WI38 (cell line): ENCODE data around the gene SHANK2.

Source experiments
- H3K4me3 ChIP-seq: 2 replicates; pipeline ENCODE4 v1.5.1; 2011; ENCODE audit warnings: low read depth, mild to moderate bottlenecking, control low read depth, low read length
- TF ChIP-seq, protein P1 (sequence below): IDR thresholded peaks from 2 replicates; pipeline ENCODE4 v1.5.1; 2012; ENCODE audit warnings: low read depth, mild to moderate bottlenecking, control low read depth, low read length

Gene SHANK2

DNA sequence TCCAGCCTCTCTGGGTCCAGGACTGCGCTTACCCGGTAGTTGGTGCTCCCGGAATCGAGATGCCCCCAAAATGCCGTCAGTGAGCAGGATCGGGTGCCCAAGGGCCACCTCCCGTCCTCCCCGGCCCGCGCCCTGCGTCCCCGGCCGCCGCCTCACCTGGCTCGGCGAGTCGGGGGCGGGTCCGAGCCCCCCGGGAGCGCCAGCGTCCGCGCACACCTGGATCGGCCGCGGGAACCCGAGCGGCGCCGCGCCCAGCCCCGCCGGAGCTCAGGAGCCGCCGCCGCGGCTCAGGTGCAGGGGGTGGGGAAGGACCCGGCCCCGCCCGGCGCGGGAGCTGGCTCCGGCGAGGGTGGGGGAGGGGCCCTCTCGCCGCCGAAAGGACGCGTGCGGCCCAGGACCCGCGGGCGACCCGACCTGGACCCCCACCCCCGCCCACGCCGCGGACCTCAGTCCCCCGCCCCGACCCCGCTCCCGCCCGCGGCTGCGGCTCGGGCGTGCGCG lies at the start of gene SHANK2:
Gene SHANK2 (minus strand): TSS at position 309 of the 501 bp plus-strand sequence. CDS start 105,251 bp downstream, outside the sequence.
- peak within 1 kb of the TSS; percentile 85 for H3K4me3 ChIP-seq
- TF ChIP-seq, protein P1, sequence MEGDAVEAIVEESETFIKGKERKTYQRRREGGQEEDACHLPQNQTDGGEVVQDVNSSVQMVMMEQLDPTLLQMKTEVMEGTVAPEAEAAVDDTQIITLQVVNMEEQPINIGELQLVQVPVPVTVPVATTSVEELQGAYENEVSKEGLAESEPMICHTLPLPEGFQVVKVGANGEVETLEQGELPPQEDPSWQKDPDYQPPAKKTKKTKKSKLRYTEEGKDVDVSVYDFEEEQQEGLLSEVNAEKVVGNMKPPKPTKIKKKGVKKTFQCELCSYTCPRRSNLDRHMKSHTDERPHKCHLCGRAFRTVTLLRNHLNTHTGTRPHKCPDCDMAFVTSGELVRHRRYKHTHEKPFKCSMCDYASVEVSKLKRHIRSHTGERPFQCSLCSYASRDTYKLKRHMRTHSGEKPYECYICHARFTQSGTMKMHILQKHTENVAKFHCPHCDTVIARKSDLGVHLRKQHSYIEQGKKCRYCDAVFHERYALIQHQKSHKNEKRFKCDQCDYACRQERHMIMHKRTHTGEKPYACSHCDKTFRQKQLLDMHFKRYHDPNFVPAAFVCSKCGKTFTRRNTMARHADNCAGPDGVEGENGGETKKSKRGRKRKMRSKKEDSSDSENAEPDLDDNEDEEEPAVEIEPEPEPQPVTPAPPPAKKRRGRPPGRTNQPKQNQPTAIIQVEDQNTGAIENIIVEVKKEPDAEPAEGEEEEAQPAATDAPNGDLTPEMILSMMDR = no peak

DNA sequence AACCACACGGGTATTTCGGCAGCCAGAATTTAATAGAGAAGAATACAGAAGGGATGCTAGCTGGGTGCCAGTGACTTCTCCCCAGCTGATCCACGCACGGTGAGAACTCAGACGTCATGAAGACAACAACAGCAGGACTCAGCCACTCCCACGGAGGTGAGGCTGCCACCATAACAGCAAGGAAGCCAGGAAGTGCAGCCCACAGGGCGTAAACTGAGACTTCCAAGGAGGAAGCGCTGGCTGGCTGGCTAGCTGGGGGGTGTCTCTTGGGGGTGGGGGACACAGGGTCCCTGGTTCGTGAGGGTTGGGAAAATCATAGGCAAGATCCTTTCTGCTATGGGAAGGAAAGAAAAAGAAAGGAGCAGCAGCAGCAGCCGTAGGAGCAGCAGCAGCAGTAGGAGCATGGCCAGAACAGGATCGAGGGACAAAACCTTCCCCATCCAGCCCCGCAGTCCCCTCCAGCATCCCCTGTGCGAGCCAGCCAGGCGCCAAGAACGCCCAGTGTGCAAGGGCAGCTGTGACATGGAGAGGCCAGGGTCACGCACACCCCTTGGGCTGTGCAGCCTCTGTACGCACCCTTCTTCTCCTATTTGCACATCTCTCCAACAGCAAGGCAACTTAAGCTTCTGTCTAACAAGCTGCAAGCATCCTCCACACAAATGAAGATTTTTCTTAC lies 49.6 kb upstream of the SHANK2 start:
- TF ChIP-seq, protein P1 = no peak
- H3K4me3 ChIP-seq = no peak overlapping the region

DNA sequence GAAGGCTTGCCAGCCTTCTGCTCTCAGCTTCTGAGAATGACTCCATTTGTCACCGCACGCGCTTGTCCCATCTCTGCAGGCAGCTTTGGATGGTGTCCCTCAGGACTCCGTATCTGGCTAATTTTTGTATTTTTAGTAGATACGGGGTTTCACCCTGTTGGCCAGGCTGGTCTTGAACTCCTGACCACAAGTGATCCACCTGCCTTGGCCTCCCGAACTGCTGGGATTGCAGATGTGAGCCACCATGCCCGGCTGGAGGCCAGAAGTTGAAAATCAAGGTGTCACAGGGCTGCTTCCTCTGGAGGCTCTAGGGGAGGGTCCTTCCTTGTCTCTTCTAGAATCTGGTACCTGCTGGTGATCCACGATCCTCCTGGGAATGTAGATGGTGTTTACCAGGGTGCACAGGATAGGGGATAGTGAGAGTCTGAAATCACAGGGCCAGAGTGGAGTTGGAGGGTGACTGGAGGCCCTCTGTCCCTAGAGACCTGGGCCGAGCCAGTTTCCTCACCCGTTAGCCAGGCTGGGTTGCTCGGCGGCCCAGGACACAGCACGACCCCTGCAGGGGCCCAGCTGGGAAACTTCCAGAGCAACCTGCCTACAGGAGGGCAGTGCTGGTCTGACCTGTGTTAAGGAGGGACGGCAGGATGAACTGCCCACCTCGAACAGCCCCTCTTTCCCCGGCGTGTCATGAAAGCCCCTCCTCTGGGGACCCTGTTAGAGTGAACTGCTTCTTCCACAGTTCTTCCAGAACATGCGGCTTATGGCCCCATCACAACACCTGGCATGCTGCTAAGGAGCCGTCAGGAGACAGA lies 48.9 kb upstream of the SHANK2 start:
- TF ChIP-seq, protein P1 = no peak

DNA sequence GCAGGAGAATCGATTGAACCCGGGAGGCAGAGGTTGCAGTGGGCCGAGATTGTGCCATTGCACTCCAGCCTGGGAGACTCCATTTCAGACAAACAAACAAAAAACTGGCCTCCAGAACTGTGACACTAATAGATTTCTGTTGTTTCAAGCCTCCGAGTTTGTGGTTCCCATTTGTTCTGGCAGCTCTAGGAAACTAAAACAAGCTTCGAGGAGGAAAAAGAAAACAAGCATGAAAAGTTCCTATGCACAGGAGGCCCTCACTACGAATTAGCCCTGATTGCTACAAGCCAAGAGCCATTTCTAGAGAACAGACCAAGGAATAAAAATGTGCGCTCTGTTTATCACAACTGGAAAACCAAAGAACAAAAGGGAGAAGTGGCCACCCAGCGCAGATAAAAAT lies 47.8 kb upstream of the SHANK2 start:
- TF ChIP-seq, protein P1 = no peak
- no peak overlapping the region for H3K4me3 ChIP-seq

More for the DNA sequence above, 48.9 kb upstream of the SHANK2 start:
- H3K4me3 ChIP-seq = no peak overlapping the region

DNA sequence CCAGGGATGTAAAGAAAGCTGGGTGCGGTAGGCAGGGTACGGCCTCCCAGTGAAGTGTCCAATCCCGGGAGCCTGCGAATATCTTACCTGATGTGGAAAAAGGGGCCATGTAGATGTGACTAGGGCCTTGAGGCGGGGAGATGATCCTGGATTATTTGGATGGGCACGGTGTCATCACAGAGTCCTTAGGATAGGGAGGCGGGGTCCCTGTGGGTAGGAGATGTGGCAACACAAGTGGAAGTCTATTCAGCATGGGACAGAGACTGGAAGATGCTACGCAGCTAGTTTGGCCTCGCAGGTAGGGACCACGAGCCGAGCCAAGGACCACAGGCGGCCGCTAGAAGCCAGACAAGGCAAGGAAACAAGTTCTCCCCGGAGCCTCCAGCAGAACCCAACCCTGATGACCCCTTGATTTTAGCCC lies 46.4 kb upstream of the SHANK2 start:
- TF ChIP-seq, protein P1 = no peak
- 0 out of 2 replicates have a peak overlapping the region, but pooled peaks have one; percentile 25 for H3K4me3 ChIP-seq

DNA sequence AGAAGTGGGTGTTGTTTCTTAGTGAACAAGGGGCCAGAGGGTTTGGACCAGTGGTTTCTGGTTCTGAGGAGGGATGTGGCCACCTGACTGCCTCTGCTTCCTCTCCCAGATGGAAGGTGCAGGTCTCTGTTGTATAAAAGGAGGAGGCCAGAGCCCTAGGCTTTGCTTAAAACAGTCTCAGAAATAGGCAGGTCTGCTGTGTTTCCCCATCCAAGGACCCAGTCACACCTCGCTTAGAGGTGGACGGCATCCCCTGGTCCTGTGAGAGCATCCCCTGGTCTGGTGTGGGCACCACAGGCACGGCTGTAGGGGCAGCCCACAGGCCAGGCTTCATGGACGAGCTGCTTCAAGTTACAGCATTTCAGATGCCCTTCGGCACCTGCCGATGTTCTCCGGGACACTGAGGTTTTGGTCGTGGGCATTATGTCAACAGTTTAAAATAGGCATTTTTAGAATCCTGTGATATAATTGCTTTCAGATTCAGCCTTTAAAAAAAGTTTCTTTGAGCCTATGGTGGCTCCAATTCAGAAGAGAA lies 45.7 kb upstream of the SHANK2 start:
- TF ChIP-seq, protein P1 = no peak

More for the DNA sequence above, 45.7 kb upstream of the SHANK2 start:
- no peak overlapping the region for H3K4me3 ChIP-seq
